ENCODE data around the gene SPTBN1. TPM values are rescaled to one million over a fixed set of nuclear protein-coding genes. Genes with fewer than 3 reads are reported as not detected.

Gene SPTBN1
- total RNA-seq, 1 experiment from 2014 or later, result 171 TPM

DNA sequence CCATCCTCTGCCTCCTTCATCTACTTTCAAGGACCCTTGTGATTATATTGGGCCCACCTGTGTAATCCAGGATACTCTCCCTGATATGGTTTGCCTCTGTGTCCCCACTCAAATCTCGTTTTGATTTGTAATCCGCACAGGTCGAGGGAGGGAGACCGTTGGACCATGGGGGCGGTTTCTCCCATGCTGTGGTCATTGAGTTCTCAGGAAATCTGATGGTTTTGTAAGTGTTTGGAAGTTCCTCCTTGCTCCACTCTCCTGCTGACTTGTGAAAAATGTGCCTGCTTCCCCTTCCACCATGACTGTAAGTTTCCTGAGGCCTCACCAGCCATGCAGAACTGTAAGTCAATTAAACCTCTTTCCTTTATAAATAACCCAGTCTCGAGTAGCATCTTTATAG, 225.3 kb downstream of the SPTBN1 start:
- intact Hi-C loops (cut with micrococcal nuclease), result no loop called here
- Mint-ChIP-seq H3K4me1 (ENCODE audit: insufficient read depth, unreplicated experiment) (peaks cover 5% of the 10 kb centered on the region), H3K36me3 (ENCODE audit: insufficient read depth, unreplicated experiment) (no peaks in the 10 kb centered on the region), H3K27ac (ENCODE audit: low read depth, unreplicated experiment) (no peak overlapping the region), H3K9me3 (ENCODE audit: unreplicated experiment) (no peaks in the 10 kb centered on the region), H3K4me3 (ENCODE audit: unreplicated experiment) (no peak overlapping the region), H3K27me3 (ENCODE audit: insufficient read depth, unreplicated experiment) (no peaks in the 10 kb centered on the region)
- no TSS peak for BruUV-seq (replicated peaks)
- DNase-seq (ENCODE audit: unreplicated experiment), result no peak
- CTCF ChIA-PET, result interaction anchor here (0.9 kb wide), 1 partner anchor 24 kb away, joined by 3 read pairs; no protein-coding TSS in a partner anchor
- POLR2A ChIA-PET, result no interaction called here
- TF ChIP-seq, protein P1, sequence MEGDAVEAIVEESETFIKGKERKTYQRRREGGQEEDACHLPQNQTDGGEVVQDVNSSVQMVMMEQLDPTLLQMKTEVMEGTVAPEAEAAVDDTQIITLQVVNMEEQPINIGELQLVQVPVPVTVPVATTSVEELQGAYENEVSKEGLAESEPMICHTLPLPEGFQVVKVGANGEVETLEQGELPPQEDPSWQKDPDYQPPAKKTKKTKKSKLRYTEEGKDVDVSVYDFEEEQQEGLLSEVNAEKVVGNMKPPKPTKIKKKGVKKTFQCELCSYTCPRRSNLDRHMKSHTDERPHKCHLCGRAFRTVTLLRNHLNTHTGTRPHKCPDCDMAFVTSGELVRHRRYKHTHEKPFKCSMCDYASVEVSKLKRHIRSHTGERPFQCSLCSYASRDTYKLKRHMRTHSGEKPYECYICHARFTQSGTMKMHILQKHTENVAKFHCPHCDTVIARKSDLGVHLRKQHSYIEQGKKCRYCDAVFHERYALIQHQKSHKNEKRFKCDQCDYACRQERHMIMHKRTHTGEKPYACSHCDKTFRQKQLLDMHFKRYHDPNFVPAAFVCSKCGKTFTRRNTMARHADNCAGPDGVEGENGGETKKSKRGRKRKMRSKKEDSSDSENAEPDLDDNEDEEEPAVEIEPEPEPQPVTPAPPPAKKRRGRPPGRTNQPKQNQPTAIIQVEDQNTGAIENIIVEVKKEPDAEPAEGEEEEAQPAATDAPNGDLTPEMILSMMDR (IDR thresholded peaks at IDR 0.05; ENCODE audit: unreplicated experiment), result no peak

DNA sequence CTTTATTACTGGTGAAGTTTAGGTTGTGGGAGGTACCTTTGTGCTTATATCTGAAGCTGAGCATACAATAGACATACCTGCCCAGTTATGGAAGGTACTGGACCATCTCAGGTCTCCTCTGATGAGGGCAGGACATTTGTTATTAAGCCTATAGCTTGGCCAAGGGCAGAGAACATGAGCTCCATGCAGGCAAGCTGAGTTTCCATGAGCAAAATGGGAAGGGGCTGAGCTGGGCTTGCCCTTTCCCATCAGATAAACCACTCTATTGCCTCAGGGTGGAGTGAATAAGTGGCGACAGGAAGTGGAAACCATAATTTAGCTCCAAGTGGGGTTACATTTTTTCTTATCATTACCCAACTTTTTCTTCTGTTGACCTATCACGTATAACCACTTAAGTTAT, 227.5 kb downstream of the SPTBN1 start:
- intact Hi-C loops (cut with micrococcal nuclease), result no loop called here
- DNase-seq (ENCODE audit: unreplicated experiment), result no peak
- Mint-ChIP-seq H3K9me3 (ENCODE audit: unreplicated experiment) (no peaks in the 10 kb centered on the region), H3K27ac (ENCODE audit: low read depth, unreplicated experiment) (no peak overlapping the region), H3K36me3 (ENCODE audit: insufficient read depth, unreplicated experiment) (no peaks in the 10 kb centered on the region), H3K27me3 (ENCODE audit: insufficient read depth, unreplicated experiment) (no peaks in the 10 kb centered on the region), H3K4me3 (ENCODE audit: unreplicated experiment) (no peak overlapping the region), H3K4me1 (ENCODE audit: insufficient read depth, unreplicated experiment) (peaks cover 5% of the 10 kb centered on the region)
- TF ChIP-seq, protein P1 (IDR thresholded peaks at IDR 0.05; ENCODE audit: unreplicated experiment), result no peak
- ChIA-PET POLR2A (interaction anchor here (0.6 to 1.2 kb wide), 3 partner anchors 9 to 517 kb away, joined by 4 read pairs; partner anchors contain the start of gene EML6), CTCF (interaction anchor here (0.6 to 2.0 kb wide), 6 partner anchors 11 to 576 kb away, joined by 3 to 12 read pairs (median 3); no protein-coding TSS in a partner anchor)
- BruUV-seq (replicated peaks), result no TSS peak

DNA sequence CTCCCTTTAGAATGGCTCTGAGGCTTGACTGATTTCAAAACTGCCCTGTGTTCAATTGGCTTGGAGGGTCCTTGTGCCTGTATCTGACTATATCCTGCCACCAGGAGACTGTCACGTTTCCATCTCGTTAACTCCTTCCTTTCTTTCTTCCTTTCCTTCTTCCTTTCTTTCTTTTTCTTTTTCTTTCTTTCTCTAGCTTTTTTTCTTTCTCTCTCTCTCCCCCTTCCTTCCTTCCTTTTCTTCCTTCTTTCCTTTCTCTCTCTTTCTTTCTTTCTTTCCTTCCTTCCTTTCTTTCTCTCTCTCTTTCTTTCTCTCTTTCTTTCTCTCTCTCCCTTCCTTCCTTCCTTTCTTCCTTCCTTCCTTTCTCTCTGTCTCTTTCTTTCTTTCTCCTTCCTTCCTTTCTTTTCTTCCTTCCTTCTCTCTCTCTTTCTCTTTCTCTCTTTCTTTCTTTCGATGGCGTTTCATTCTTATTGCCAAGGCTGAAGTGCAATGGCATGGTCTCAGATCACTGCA, 229.2 kb downstream of the SPTBN1 start:
- Mint-ChIP-seq H3K27me3 (ENCODE audit: insufficient read depth, unreplicated experiment) (no peaks in the 10 kb centered on the region), H3K36me3 (ENCODE audit: insufficient read depth, unreplicated experiment) (no peaks in the 10 kb centered on the region), H3K4me1 (ENCODE audit: insufficient read depth, unreplicated experiment) (peaks cover 2% of the 10 kb centered on the region), H3K27ac (ENCODE audit: low read depth, unreplicated experiment) (no peak overlapping the region), H3K4me3 (ENCODE audit: unreplicated experiment) (no peak overlapping the region), H3K9me3 (ENCODE audit: unreplicated experiment) (no peaks in the 10 kb centered on the region)
- no peak for DNase-seq (ENCODE audit: unreplicated experiment)
- POLR2A ChIA-PET, result interaction anchor here (1.2 kb wide), 1 partner anchor 11 kb away, joined by 6 read pairs; no protein-coding TSS in a partner anchor
- CTCF ChIA-PET, result interaction anchor here (1.5 kb wide), 1 partner anchor 20 kb away, joined by 7 read pairs; no protein-coding TSS in a partner anchor
- TF ChIP-seq, protein P1 (IDR thresholded peaks at IDR 0.05; ENCODE audit: unreplicated experiment), result no peak
- no TSS peak for BruUV-seq (replicated peaks)
- intact Hi-C loops (cut with micrococcal nuclease), result no loop called here

DNA sequence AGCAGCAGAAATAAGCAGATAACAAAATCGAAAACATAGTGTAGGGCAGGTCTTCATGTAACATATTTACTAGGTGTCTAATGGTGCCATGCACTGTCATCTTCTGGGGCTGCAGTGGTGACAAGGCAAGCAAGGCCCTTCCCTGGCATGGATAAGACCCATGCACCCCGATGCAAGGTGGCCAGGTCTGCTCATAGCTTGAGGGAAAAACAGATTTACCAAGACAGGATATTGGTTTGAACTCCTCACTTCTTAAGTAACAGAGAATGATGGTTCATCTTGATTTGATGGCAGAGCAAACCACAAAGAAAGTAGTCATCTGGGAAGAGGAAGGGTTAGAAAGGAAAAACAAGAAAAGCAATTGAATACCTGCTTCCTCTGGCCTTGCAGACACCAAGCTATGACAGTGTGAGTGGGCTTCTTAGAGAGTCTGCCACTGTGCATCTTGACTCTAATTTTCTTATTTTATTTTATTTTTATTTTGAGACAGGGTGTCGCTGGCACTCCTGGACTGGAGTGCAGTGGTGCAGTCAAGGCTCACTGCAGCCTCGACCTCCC, 231.5 kb downstream of the SPTBN1 start:
- BruUV-seq (replicated peaks), result no TSS peak
- CTCF ChIA-PET, result interaction anchor here (0.5 kb wide), 1 partner anchor 166 kb away, joined by 3 read pairs; no protein-coding TSS in a partner anchor
- no peak for DNase-seq (ENCODE audit: unreplicated experiment)
- Mint-ChIP-seq H3K27me3 (ENCODE audit: insufficient read depth, unreplicated experiment) (no peaks in the 10 kb centered on the region), H3K4me3 (ENCODE audit: unreplicated experiment) (no peak overlapping the region), H3K9me3 (ENCODE audit: unreplicated experiment) (no peaks in the 10 kb centered on the region), H3K4me1 (ENCODE audit: insufficient read depth, unreplicated experiment) (no peaks in the 10 kb centered on the region), H3K36me3 (ENCODE audit: insufficient read depth, unreplicated experiment) (no peaks in the 10 kb centered on the region), H3K27ac (ENCODE audit: low read depth, unreplicated experiment) (no peak overlapping the region)
- TF ChIP-seq, protein P1 (IDR thresholded peaks at IDR 0.05; ENCODE audit: unreplicated experiment), result no peak
- intact Hi-C loops (cut with micrococcal nuclease), result no loop called here
- POLR2A ChIA-PET, result interaction anchor here (1.2 kb wide), 1 partner anchor 148 kb away, joined by 3 read pairs; no protein-coding TSS in a partner anchor
